HG03520 (cell line): Measurements from ENCODE around the gene LRRC10B.
"Not testable (repeated sequence)": the region's sequence is repeated elsewhere in the genome, so short reads cannot be mapped to it uniquely, and the experiment has no call there.

Experiments
- ATAC-seq: cut with Tn5 transposase; IDR thresholded peaks from one replicate; pipeline ENCODE4 v1.9.1; 2021; ENCODE audit warnings: mild to moderate bottlenecking, moderate library complexity; ENCODE audit not compliant: unreplicated experiment

Gene LRRC10B

GRCh38 chr11:61507962-61508861 is at the start of gene LRRC10B:
Gene LRRC10B, plus strand, starts transcription at chr11:61508749. Its CDS starts 250 bp downstream, at chr11:61508999.
- no peak for ATAC-seq

DNA sequence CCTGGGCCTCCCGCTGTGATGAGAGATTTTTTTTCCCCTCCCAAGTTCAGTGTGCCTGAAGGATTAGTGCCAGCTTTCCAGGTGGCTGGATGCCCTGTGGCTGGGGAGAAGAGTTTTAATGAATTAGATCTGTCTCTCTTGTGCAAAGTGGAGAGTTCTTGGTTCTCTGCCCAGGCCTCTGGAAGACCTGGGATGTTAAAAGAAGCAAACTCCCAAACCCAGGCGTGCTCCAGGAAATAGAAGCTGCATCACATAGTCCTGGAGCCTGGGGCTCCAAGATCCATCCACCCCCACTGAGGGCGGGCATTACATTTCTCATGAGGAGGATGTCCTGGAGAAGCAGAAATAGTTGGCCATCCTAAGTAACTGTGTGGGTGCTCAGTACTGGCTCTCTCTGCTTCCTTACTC is 48.1 kb upstream of the LRRC10B start:
- ATAC-seq = no peak

GRCh38 chr11:61460986-61461385 is 47.6 kb upstream of the LRRC10B start:
- ATAC-seq = no peak

DNA sequence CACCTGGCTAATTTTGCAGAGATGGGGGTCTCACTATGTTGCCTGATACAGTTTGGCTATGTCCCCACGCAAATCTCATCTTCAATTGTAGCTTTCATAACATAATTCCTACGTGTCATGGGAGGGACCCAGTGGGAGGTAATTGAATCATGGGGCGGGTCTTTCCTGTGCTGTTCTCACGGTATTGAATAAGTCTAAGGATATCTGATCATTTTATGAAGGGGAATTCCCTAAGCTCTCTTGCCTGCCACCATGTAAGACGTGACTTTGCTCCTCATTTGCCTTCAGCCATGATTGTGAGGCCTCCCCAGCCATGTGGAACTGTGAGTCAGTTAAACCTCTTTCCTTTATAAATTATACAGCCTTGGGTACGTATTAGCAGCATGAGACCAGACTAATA is 40.9 kb upstream of the LRRC10B start:
- not testable (repeated sequence) for ATAC-seq

- ATAC-seq = no peak
Measured at GRCh38 chr11:61468002-61468401, 40.5 kb upstream of the LRRC10B start.

DNA sequence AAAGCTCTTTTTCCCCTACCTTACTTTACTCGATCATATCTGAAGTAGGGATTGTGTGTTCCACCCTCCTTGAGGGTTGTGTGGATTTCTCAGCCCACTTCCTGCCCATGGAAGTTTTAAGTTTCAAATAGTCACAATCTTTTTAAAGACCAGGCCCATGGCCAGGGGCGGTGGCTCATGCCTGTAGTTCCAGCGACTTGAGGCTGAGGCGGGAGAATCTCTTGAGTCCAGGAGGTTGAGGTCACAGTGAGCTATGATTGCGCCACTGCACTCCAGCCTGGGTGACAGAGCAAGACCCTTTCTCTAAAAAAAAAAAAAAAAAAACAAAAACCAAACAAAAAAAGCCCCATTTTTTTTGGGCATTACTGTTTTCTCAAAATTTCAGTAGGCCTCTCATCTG is 36.3 kb upstream of the LRRC10B start:
- ATAC-seq = no peak

GRCh38 chr11:61472868-61473267 is 35.7 kb upstream of the LRRC10B start:
- no peak for ATAC-seq

GRCh38 chr11:61473370-61474012 is 35.1 kb upstream of the LRRC10B start:
- ATAC-seq = no peak

DNA sequence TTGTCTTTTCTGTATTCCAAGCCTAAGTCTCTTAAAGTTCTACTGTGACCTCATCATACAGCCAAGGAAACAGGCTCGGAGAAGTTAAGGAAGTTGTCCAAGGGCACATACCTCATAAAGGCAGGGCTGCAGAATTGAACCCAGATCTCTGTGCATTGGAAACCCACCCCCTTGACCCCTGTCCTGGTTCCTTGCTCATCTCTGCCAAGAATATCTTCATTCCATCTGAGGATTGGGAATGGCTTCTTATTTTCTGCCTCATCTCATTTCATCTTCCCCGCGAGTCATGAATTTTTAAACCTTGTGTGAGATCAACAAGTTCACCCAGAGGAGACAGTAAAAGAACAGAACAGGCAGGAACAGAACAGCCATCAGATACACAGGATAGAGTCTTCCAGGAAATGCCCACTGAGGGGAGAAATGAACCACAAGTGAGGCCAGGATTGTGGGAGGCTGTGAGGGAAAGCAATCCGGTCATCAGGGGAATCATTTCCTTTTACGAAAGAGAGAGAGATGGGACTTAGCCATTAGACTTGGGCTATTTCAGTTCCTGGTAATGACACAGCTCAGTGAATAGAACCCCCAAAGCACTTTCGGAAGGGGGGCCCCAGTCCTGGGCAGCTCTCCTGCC is 34.4 kb upstream of the LRRC10B start:
- no peak for ATAC-seq

DNA sequence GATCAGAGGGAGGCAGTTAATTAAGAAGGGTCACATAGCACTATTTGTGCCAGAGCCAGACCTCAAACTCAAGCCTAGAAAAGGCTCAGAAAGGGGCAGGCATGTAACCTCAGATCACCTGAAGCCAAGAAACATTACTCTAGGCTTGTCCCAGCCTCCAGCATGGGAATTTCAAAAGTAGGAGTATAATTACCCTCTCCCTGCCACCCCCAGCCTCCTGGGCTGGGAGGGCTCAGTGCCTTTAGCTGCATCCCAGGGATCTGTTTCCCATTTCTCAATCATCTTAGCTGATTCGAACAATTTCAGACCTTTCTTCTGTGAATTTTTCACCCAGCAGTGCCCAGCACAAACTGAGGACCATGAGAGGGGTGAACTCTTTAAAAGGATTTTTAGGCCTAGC is 33.1 kb upstream of the LRRC10B start:
- ATAC-seq = no peak

GRCh38 chr11:61476371-61476770 is 32.2 kb upstream of the LRRC10B start:
- ATAC-seq = no peak

DNA sequence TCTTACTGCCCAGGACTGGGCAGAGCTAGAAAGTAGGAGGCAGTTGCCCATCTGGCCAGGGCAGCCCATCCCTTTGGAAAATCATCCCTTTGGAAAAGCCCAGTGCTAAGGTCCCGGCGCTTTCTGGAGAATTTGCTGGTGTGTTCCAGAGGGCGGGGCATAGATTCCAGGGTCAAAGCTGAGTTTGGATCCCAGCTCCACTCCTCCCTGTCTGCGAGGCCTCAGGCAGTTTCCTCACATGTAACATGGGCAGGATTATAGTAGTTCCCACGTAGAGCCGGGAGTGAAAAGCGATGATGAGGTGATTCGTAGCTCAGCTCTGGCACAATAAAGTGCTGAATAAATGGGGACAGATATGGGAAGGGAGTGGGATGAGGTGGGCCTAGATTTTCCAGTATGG is 31.4 kb upstream of the LRRC10B start:
- ATAC-seq = no peak

DNA sequence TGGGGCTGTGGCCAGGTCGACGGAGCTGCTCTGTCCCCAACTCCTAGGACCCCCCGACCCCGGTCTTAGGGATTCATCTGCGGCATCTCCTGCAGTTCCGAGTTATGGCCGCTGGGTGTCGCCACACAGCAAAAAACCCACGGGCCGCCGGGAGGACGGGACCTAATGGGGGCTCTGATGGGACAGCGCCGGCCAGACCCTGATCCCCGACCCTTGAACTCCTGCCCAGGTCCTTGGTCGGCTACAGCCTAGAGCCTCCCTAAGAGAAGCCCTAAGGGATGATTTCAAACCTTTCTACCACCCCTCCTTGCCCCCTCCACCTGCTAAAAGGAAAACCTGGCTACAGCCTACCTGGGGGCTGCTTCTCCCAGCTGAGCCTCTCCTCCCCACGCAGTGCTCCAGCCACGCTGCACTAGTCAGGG is 30.8 kb upstream of the LRRC10B start:
- no peak for ATAC-seq

- not testable (repeated sequence) for ATAC-seq
Measured at GRCh38 chr11:61479360-61480058, 29.0 kb upstream of the LRRC10B start.

DNA sequence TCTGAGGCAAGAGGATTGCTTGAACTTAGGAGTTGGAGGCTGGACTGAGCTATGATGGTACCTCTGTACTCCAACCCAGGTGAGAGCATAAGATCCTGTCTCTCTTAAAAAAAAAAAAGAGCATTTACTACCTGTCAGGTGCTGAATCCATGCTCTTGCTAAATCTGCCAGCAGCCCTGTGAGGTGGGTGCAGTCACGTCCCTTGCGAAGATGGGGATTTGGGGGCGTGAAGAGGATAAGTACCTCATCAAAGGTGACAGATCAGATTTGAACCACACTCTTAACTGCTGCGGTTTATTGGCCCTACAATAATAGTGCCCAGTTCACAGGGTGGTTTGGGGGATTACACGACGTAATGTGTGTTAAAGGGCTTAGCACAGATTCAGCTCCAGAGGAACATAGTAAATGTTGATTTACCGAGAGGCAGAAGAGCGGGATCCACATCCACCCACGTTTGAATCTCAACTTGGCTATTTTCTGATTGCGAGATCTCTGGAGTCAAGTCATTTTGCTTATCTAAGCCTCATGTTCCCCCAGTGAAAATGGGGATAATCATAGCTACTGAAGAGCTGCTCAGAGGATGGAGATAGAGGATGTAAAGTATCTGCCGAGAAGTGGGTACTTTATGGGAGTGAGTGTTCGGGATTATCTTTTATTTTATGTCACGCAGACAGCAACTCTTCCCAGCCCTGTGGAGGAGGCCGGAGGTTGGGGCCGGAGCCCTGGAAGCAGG is 28.1 kb upstream of the LRRC10B start:
- ATAC-seq = no peak

DNA sequence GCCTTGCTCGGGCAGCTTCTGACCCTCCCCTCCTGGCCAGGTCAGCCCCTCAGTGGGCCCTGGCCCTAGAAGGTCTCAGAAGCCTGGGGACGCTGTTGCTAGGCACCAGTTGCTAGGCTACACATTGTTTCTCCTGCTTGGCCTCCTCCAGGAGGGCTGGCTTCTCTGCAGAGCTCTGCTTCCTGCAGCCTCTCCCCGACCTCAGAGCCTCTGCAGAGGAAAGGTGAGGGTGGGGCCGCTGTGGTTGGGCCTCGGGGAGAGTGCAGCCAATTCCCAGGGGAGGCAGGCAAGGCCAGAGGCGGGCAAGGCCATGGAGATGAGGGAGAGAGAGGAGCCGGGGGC is 27.6 kb upstream of the LRRC10B start:
- ATAC-seq = no peak

DNA sequence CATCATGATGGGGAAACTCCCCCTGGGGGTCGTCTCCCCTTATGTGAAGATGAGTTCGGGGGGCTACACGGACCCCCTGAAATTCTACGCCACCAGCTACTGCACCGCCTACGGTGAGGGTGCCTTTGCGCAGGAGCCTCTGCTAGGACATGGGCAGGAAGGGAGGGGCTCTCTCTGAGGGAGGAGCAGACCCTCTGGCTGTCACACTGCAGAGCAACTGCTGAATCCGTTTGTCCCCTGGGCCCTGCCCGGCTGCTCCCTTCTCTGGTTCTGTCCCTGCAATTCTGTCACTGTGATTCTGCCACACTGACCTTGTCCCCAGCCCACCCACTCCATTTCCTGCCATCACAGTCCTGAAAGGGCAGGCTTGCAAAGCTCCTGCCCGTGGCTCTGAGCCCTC is 26.7 kb upstream of the LRRC10B start:
- no peak for ATAC-seq

DNA sequence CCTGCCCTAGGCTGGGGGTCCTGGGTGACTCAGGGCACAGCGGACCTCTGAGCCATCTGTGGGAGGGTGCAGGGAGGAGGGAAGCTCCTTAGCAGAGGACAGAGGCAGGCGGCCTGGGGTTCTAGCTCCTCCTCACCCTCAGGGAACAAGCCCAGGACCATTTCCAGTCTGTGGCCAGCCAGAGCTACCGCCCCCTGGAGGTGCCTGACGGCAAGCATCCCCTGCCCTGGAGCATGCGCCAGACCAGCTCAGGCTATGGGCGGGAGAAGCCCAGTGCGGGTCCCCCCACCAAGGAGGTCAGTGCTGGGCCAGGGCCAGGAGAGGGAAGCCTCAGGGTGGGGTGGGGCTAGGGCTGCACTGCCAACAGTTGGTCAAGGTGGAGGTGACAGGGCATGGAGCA is 26.0 kb upstream of the LRRC10B start:
- ATAC-seq = no peak

DNA sequence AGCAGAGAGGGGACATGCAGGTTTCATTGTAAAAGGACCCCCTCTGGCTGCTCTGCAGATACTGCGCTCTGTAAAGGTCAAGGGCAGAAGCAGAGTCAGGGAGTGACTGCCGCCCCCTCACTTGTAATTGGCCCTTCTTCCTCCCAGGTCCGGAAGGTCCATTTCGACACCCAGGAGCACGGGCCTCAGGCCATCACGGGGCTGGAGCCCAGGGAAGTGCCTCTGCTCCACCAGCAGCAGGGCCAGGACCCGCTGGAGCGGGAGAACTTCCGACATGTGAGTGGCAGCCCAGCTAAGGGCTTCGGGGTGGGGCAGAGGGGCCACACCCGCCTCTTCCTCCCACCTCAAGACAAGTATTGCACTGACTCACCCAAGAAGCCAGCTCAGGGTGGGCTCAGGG is 24.0 kb upstream of the LRRC10B start:
- ATAC-seq = no peak

- ATAC-seq = no peak
Measured at GRCh38 chr11:61485080-61485479, 23.5 kb upstream of the LRRC10B start.
